ENCODE measurements around the gene SLC2A4RG.

SLC2A4RG gene

GRCh38 chr20:63734111-63734945 lies 5.2 kb upstream of the SLC2A4RG start:
- Histone ChIP-seq H2BK120ac (ENCODE audit: low read depth, low read length) (no peak overlapping the region), H3K56ac (ENCODE audit: low read length) (no peak overlapping the region), H3K9ac (ENCODE audit: low read length) (no peak overlapping the region), H3K79me1 (ENCODE audit: low read length) (peaks cover 13% of the 10 kb centered on the region), H3K4me2 (ENCODE audit: low read length) (no peak overlapping the region), H3K27ac (ENCODE audit: low read depth, low read length) (no peak overlapping the region), H3K4me3 (ENCODE audit: low read length) (no peak overlapping the region), H2BK5ac (ENCODE audit: low read length) (no peak overlapping the region), H3K36me3 (ENCODE audit: control insufficient read depth, insufficient read depth, low read length) (peaks cover 3% of the 10 kb centered on the region), H3K4me1 (ENCODE audit: control insufficient read depth, low read depth, low read length) (no peaks in the 10 kb centered on the region), H3K23ac (ENCODE audit: low read length) (no peak overlapping the region), H3K4ac (ENCODE audit: low read depth, low read length) (no peak overlapping the region), H4K5ac (ENCODE audit: low read length) (no peak overlapping the region), H3K79me2 (ENCODE audit: control insufficient read depth, insufficient read depth, low read length) (peaks cover 2% of the 10 kb centered on the region), H4K8ac (ENCODE audit: low read depth, low read length) (no peak overlapping the region), H2BK15ac (replicated peaks; ENCODE audit: low read depth) (no peak overlapping the region), H3K27me3 (ENCODE audit: insufficient read depth, low read length, poor library complexity) (no peaks in the 10 kb centered on the region), H2AK5ac (ENCODE audit: low read length) (no peak overlapping the region), H3K18ac (ENCODE audit: low read length) (no peak overlapping the region)
- no CpG with 5 or more reads among the region's 25 CpGs for WGBS (ENCODE audit: extremely low coverage, insufficient coverage, low lambda C conversion rate)
- no peak for DNase-seq

DNA sequence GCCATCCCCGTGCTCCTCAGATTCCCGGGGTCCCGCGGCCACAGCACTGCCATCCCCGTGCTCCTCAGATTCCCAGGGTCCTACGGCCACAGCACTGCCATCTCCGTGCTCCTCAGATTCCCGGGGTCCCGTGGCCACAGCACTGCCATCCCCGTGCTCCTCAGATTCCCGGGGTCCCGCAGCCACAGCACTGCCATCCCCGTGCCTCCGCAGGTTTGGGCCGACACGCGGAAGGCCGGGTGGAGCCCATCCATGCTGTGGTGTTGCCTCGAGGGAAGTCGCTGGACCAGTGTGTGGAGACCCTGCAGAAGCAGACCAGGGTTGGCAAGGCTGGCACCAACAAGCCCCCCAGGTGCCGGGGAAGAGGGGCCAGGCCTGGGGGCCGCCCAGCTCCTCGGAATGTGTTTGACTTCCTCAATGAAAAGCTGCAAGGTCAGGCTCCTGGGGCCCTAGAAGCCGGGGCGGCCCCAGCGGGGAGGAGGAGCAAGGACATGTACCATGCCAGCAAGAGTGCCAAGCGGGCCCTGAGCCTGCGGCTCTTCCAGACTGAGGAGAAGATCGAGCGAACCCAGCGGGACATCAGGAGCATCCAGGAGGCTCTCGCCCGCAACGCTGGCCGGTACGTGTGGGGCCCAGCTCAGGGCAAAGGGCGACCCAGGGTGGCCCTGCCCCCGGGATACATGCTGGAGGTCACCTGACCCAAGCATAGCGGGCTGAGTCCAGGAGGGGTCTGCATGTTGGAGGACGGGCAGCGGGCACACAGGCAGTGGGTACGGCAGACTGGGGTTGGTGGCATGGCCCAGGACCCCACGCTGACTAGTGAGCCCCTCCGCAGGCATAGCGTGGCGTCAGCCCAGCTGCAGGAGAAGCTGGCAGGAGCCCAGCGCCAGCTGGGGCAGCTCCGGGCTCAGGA lies 4.4 kb upstream of the SLC2A4RG start:
- Histone ChIP-seq H3K9ac (ENCODE audit: low read length) (no peak overlapping the region), H3K18ac (ENCODE audit: low read length) (no peak overlapping the region), H2BK15ac (replicated peaks; ENCODE audit: low read depth) (no peak overlapping the region), H3K4me1 (ENCODE audit: control insufficient read depth, low read depth, low read length) (no peaks in the 10 kb centered on the region), H3K23ac (ENCODE audit: low read length) (no peak overlapping the region), H2AK5ac (ENCODE audit: low read length) (no peak overlapping the region), H2BK5ac (ENCODE audit: low read length) (no peak overlapping the region), H3K27me3 (ENCODE audit: insufficient read depth, low read length, poor library complexity) (no peaks in the 10 kb centered on the region), H3K79me1 (ENCODE audit: low read length) (peaks cover 13% of the 10 kb centered on the region), H3K27ac (ENCODE audit: low read depth, low read length) (no peak overlapping the region), H3K4me3 (ENCODE audit: low read length) (no peak overlapping the region), H2BK120ac (ENCODE audit: low read depth, low read length) (no peak overlapping the region), H3K79me2 (ENCODE audit: control insufficient read depth, insufficient read depth, low read length) (peaks cover 2% of the 10 kb centered on the region), H3K4ac (ENCODE audit: low read depth, low read length) (no peak overlapping the region), H3K56ac (ENCODE audit: low read length) (no peak overlapping the region), H4K5ac (ENCODE audit: low read length) (no peak overlapping the region), H4K8ac (ENCODE audit: low read depth, low read length) (no peak overlapping the region), H3K4me2 (ENCODE audit: low read length) (no peak overlapping the region), H3K36me3 (ENCODE audit: control insufficient read depth, insufficient read depth, low read length) (peaks cover 3% of the 10 kb centered on the region)
- no peak for DNase-seq
- WGBS (ENCODE audit: extremely low coverage, insufficient coverage, low lambda C conversion rate): no CpG with 5 or more reads among the region's 48 CpGs

- Histone ChIP-seq H3K79me2 (ENCODE audit: control insufficient read depth, insufficient read depth, low read length) (peaks cover 2% of the 10 kb centered on the region), H4K5ac (ENCODE audit: low read length) (no peak within 1 kb of the TSS), H3K18ac (ENCODE audit: low read length) (no peak within 1 kb of the TSS), H3K27ac (ENCODE audit: low read depth, low read length) (no peak within 1 kb of the TSS), H3K79me1 (ENCODE audit: low read length) (peaks cover 11% of the 10 kb centered on the region), H2BK120ac (ENCODE audit: low read depth, low read length) (no peak within 1 kb of the TSS), H4K8ac (ENCODE audit: low read depth, low read length) (no peak within 1 kb of the TSS), H3K4me2 (ENCODE audit: low read length) (no peak within 1 kb of the TSS), H3K27me3 (ENCODE audit: insufficient read depth, low read length, poor library complexity) (no peaks in the 10 kb centered on the region), H3K23ac (ENCODE audit: low read length) (no peak within 1 kb of the TSS), H3K36me3 (ENCODE audit: control insufficient read depth, insufficient read depth, low read length) (peaks cover 3% of the 10 kb centered on the region), H3K4me3 (ENCODE audit: low read length) (no peak within 1 kb of the TSS), H2BK15ac (replicated peaks; ENCODE audit: low read depth) (no peak within 1 kb of the TSS), H3K4ac (ENCODE audit: low read depth, low read length) (no peak within 1 kb of the TSS), H3K56ac (ENCODE audit: low read length) (peak within 1 kb of the TSS; percentile 67), H2AK5ac (ENCODE audit: low read length) (no peak within 1 kb of the TSS), H3K4me1 (ENCODE audit: control insufficient read depth, low read depth, low read length) (no peaks in the 10 kb centered on the region), H2BK5ac (ENCODE audit: low read length) (no peak within 1 kb of the TSS), H3K9ac (ENCODE audit: low read length) (peak within 1 kb of the TSS; percentile 22)
- no CpG with 5 or more reads among the region's 31 CpGs for WGBS (ENCODE audit: extremely low coverage, insufficient coverage, low lambda C conversion rate)
- no peak for DNase-seq
Observed at GRCh38 chr20:63735859-63736718, 3.5 kb upstream of the SLC2A4RG start, which contains the start of gene LIME1. LIME1 (plus strand) TSS chr20:63736664; CDS start chr20:63737550, 886 bp downstream.

DNA sequence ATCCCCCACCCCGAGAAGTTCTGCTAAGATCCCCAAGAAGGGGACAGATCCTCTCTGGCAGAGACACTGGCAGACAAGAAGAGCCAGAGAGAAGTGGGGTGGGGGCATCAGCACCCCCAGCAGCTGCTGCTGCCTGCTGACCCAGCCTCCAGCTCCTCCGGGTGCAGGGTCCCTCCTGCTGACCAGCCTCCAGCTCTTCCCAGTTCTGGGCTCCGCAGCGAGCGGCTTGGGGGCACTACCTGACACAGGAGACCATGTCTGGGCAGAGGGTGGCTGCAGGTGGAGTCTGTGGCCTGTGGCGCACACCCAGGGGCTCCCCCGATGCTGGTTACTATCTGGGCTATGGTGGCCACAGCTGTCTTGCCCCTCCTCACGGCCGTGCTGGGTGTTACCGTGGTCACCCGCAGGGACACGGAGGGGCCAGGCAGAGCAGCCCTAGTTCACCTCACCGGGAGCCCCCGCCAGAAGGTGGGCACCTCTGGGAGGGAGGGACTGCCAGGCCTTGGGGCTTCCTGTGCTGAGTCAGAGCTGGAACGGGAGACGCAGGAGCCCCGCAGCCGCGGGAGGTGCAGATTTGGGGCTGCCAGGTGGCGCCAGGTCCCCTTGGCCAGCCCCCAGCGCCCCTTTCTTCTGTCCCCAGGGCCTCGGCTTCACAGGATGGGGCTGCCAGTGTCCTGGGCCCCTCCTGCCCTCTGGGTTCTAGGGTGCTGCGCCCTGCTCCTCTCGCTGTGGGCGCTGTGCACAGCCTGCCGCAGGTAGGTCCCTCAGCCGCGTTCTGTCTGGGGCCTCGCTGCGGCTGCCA lies 2.5 kb upstream of the SLC2A4RG start:
- H2BK15ac ChIP-seq (replicated peaks; ENCODE audit: low read depth): no peak overlapping the region
- no peaks in the 10 kb centered on the region for H3K27me3 ChIP-seq (ENCODE audit: insufficient read depth, low read length, poor library complexity)
- H2BK5ac ChIP-seq (ENCODE audit: low read length): no peak overlapping the region
- H3K27ac ChIP-seq (ENCODE audit: low read depth, low read length): no peak overlapping the region
- H3K79me1 ChIP-seq (ENCODE audit: low read length): peaks cover 4% of the 10 kb centered on the region
- no peak overlapping the region for H3K4me2 ChIP-seq (ENCODE audit: low read length)
- DNase-seq: no peak
- peaks cover 2% of the 10 kb centered on the region for H3K79me2 ChIP-seq (ENCODE audit: control insufficient read depth, insufficient read depth, low read length)
- H3K4me3 ChIP-seq (ENCODE audit: low read length): no peak overlapping the region
- H2AK5ac ChIP-seq (ENCODE audit: low read length): no peak overlapping the region
- H3K4ac ChIP-seq (ENCODE audit: low read depth, low read length): no peak overlapping the region
- no CpG with 5 or more reads among the region's 30 CpGs for WGBS (ENCODE audit: extremely low coverage, insufficient coverage, low lambda C conversion rate)
- H3K18ac ChIP-seq (ENCODE audit: low read length): no peak overlapping the region
- H3K56ac ChIP-seq (ENCODE audit: low read length): peak overlapping the region; percentile 67
- peaks cover 3% of the 10 kb centered on the region for H3K36me3 ChIP-seq (ENCODE audit: control insufficient read depth, insufficient read depth, low read length)
- H4K8ac ChIP-seq (ENCODE audit: low read depth, low read length): no peak overlapping the region
- no peaks in the 10 kb centered on the region for H3K4me1 ChIP-seq (ENCODE audit: control insufficient read depth, low read depth, low read length)
- H2BK120ac ChIP-seq (ENCODE audit: low read depth, low read length): no peak overlapping the region
- no peak overlapping the region for H3K23ac ChIP-seq (ENCODE audit: low read length)
- no peak overlapping the region for H4K5ac ChIP-seq (ENCODE audit: low read length)
- H3K9ac ChIP-seq (ENCODE audit: low read length): peak overlapping the region; percentile 22

GRCh38 chr20:63737695-63737944 lies 2.0 kb upstream of the SLC2A4RG start:
- no CpG with 5 or more reads among the region's 26 CpGs for WGBS (ENCODE audit: extremely low coverage, insufficient coverage, low lambda C conversion rate)

More at GRCh38 chr20:63737695-63737944, 2.0 kb upstream of the SLC2A4RG start:
- no peak overlapping the region for H2AK5ac ChIP-seq (ENCODE audit: low read length)
- H3K79me2 ChIP-seq (ENCODE audit: control insufficient read depth, insufficient read depth, low read length): peaks cover 2% of the 10 kb centered on the region
- H2BK120ac ChIP-seq (ENCODE audit: low read depth, low read length): no peak overlapping the region
- no peaks in the 10 kb centered on the region for H3K27me3 ChIP-seq (ENCODE audit: insufficient read depth, low read length, poor library complexity)
- H3K36me3 ChIP-seq (ENCODE audit: control insufficient read depth, insufficient read depth, low read length): peaks cover 3% of the 10 kb centered on the region
- H3K4ac ChIP-seq (ENCODE audit: low read depth, low read length): no peak overlapping the region
- H4K5ac ChIP-seq (ENCODE audit: low read length): no peak overlapping the region
- no peak overlapping the region for H2BK15ac ChIP-seq (replicated peaks; ENCODE audit: low read depth)
- no peak overlapping the region for H4K8ac ChIP-seq (ENCODE audit: low read depth, low read length)
- no peak overlapping the region for H3K23ac ChIP-seq (ENCODE audit: low read length)
- H3K79me1 ChIP-seq (ENCODE audit: low read length): peaks cover 4% of the 10 kb centered on the region
- H2BK5ac ChIP-seq (ENCODE audit: low read length): no peak overlapping the region
- no peak for DNase-seq
- H3K4me2 ChIP-seq (ENCODE audit: low read length): no peak overlapping the region
- no peak overlapping the region for H3K4me3 ChIP-seq (ENCODE audit: low read length)
- H3K4me1 ChIP-seq (ENCODE audit: control insufficient read depth, low read depth, low read length): no peaks in the 10 kb centered on the region
- H3K27ac ChIP-seq (ENCODE audit: low read depth, low read length): no peak overlapping the region
- no peak overlapping the region for H3K9ac ChIP-seq (ENCODE audit: low read length)
- peak overlapping the region; percentile 67 for H3K56ac ChIP-seq (ENCODE audit: low read length)
- H3K18ac ChIP-seq (ENCODE audit: low read length): no peak overlapping the region
